Choroid plexus epithelial cell (primary cell): ENCODE measurements around the gene AP1AR.

Source experiments
- DNase-seq: peaks from one replicate; pipeline ENCODE4 v3.0.0-alpha.2; 2010; ENCODE audit warnings: low read depth
- H3K4me3 ChIP-seq: 2 replicates; pipeline ENCODE4 v1.5.1; 2011; ENCODE audit warnings: low read depth, mild to moderate bottlenecking, control low read depth, low read length, moderate library complexity
- CTCF ChIP-seq: conservative IDR thresholded peaks from 2 replicates; pipeline ENCODE4 v1.5.1; 2011; ENCODE audit warnings: low read depth, mild to moderate bottlenecking, control low read depth, inconsistent platforms, low read length, moderate library complexity

AP1AR gene

GRCh38 chr4:112287258-112287989 is 55.8 kb downstream of the AP1AR start:
- no peak overlapping the region for H3K4me3 ChIP-seq
- TF ChIP-seq CTCF, result no peak
- no peak for DNase-seq

GRCh38 chr4:112288455-112288854 is 56.9 kb downstream of the AP1AR start:
- DNase-seq, result no peak
- TF ChIP-seq CTCF, result no peak
- H3K4me3 ChIP-seq, result no peak overlapping the region

- H3K4me3 ChIP-seq, result no peak overlapping the region
- TF ChIP-seq CTCF, result no peak
- DNase-seq, result no peak
Measured at GRCh38 chr4:112289407-112290253, 58.0 kb downstream of the AP1AR start.

- H3K4me3 ChIP-seq, result no peak overlapping the region
- DNase-seq, result no peak
- TF ChIP-seq CTCF, result no peak
Measured at GRCh38 chr4:112290341-112290740, 58.8 kb downstream of the AP1AR start.

- peak within 1 kb of the TSS; percentile 47 for H3K4me3 ChIP-seq
- peak; percentile 97 for DNase-seq
- TF ChIP-seq CTCF, result no peak
Measured at GRCh38 chr4:112296949-112297880, 65.6 kb downstream of the AP1AR start, which contains the start of gene ALPK1. Gene ALPK1, plus strand, starts transcription at chr4:112297369.

GRCh38 chr4:112299721-112300120 is 68.1 kb downstream of the AP1AR start:
- no peak for DNase-seq
- H3K4me3 ChIP-seq, result no peak overlapping the region
- TF ChIP-seq CTCF, result no peak
